Endothelial cell of umbilical vein (primary cell): ENCODE data around the gene LTK. TPM values are rescaled to one million over a fixed set of nuclear protein-coding genes. Genes with fewer than 3 reads are reported as not detected.

Source experiments
- Bru-seq: library from RNA; stranded (reverse); fragments of 400-500 nt; gene quantifications from one replicate; lab custom pipeline; 2021; lab: Mats Ljungman, UMichigan
- BruChase-seq, 2 experiments: library from RNA; stranded (reverse); fragments of 400-500 nt; gene quantifications; one replicate each; lab custom pipeline; 2021; lab: Mats Ljungman, UMichigan
- BruUV-seq: library from RNA; stranded (reverse); fragments of 400-500 nt; replicated peaks from 2 replicates; lab custom pipeline; 2021; lab: Mats Ljungman, UMichigan
- CTCF ChIA-PET: fragments of 300-600, 350-600 bp; sonication (Branson Sonifier 250); formaldehyde crosslinking; loops from one replicate; lab custom pipeline; 2021; ENCODE audit warnings: antibody characterized with exemption, inconsistent platforms; lab: Charles Lee
- POLR2A ChIA-PET: fragments of 300-600, 350-600 bp; sonication (Branson Sonifier 250); formaldehyde crosslinking; loops from one replicate; lab custom pipeline; 2021; ENCODE audit warnings: antibody characterized with exemption, inconsistent platforms; lab: Charles Lee
- DNase-seq: peaks from one replicate; pipeline ENCODE4 v3.0.0-alpha.2; 2011; ENCODE audit warnings: low read depth, low spot score
- FAIRE-seq: peaks from 2 replicates; lab custom pipeline; 2011; peaks lifted over from hg19 to GRCh38; lab: Jason Lieb, UNC
- H2AFZ ChIP-seq: 2 replicates; pipeline ENCODE4 v1.6.0; 2012; ENCODE audit warnings: low read depth, low read length, control low read depth, inconsistent platforms
- H3K27ac ChIP-seq: 2 replicates; pipeline ENCODE4 v1.5.1; 2011; ENCODE audit warnings: low read depth, mild to moderate bottlenecking, control low read depth, low read length, moderate library complexity; ENCODE audit not compliant: insufficient read depth
- H3K27me3 ChIP-seq, 2 experiments: 2 replicates each; pipeline versions ENCODE4 v1.6.0 to v1.6.1; 2011; ENCODE audit warnings: low read length in 2 of 2, mixed read lengths in 1 of 2; ENCODE audit not compliant: control insufficient read depth in 2 of 2, insufficient read depth in 2 of 2
- H3K36me3 ChIP-seq, 2 experiments: 2 replicates in 1 of 2; 3 replicates in 1 of 2; pipeline ENCODE4 v1.5.1; 2011; ENCODE audit warnings: low read length in 2 of 2, mild to moderate bottlenecking in 1 of 2, moderate library complexity in 1 of 2; ENCODE audit not compliant: control insufficient read depth in 2 of 2, insufficient read depth in 2 of 2; ENCODE audit errors: extremely low read depth in 1 of 2
- H3K4me1 ChIP-seq: 3 replicates; pipeline ENCODE4 v1.5.1; 2011; ENCODE audit warnings: mild to moderate bottlenecking, low read length; ENCODE audit not compliant: control insufficient read depth, insufficient read depth; ENCODE audit errors: extremely low read depth
- H3K4me2 ChIP-seq: 2 replicates; pipeline ENCODE4 v1.6.1; 2011; ENCODE audit warnings: low read length, control low read depth, mixed read lengths; ENCODE audit not compliant: insufficient read depth
- H3K4me3 ChIP-seq, 3 experiments: fragments of 200-600 bp in 1 of 3; sonication (generic), shearing (Covaris generic) in 1 of 3; replicated peaks in 1 of 3; 2 replicates each; pipeline ENCODE4 v1.5.1; 2011 to 2016; ENCODE audit warnings: control low read depth in 3 of 3, low read length in 3 of 3, mild to moderate bottlenecking in 2 of 3, inconsistent platforms in 1 of 3, low read depth in 1 of 3, moderate library complexity in 1 of 3; ENCODE audit not compliant: insufficient read depth in 1 of 3
- H3K79me2 ChIP-seq: 2 replicates; pipeline ENCODE4 v1.6.0; 2012; ENCODE audit warnings: low read length, inconsistent platforms; ENCODE audit not compliant: control insufficient read depth, insufficient read depth
- H3K9ac ChIP-seq: replicated peaks from 2 replicates; pipeline ENCODE3; 2011; ENCODE audit warnings: low read length, control low read depth; ENCODE audit not compliant: insufficient read depth; ENCODE audit errors: extremely low read depth
- H3K9me1 ChIP-seq: replicated peaks from 3 replicates; pipeline ENCODE4 v1.6.0; 2011; ENCODE audit warnings: mild to moderate bottlenecking, low read length; ENCODE audit not compliant: control insufficient read depth, insufficient read depth; ENCODE audit errors: extremely low read depth
- H3K9me3 ChIP-seq: replicated peaks from 2 replicates; pipeline ENCODE4 v1.5.1; 2012; ENCODE audit warnings: low read length, inconsistent platforms; ENCODE audit not compliant: control insufficient read depth, insufficient read depth
- H4K20me1 ChIP-seq: replicated peaks from 2 replicates; pipeline ENCODE3; 2011; ENCODE audit warnings: mild to moderate bottlenecking, low read length; ENCODE audit not compliant: control insufficient read depth, insufficient read depth; ENCODE audit errors: extremely low read depth
- EZH2 ChIP-seq: IDR thresholded peaks from 2 replicates; pipeline ENCODE4 v1.6.1; 2012; ENCODE audit warnings: borderline replicate concordance, low read depth, mild to moderate bottlenecking, moderate library complexity, low read length, inconsistent platforms; ENCODE audit not compliant: severe bottlenecking
- FOS ChIP-seq: IDR thresholded peaks from 2 replicates; pipeline ENCODE4 v1.6.1; 2011; ENCODE audit warnings: mild to moderate bottlenecking, low read length, moderate library complexity, borderline replicate concordance; ENCODE audit not compliant: insufficient read depth
- GATA2 ChIP-seq: IDR thresholded peaks from 2 replicates; pipeline ENCODE4 v1.7.0; 2011; ENCODE audit warnings: low read depth, mild to moderate bottlenecking, moderate library complexity, mixed read lengths, low read length; ENCODE audit not compliant: insufficient read length, insufficient read depth
- JUN ChIP-seq: IDR thresholded peaks from 2 replicates; pipeline ENCODE4 v1.6.1; 2011; ENCODE audit warnings: borderline replicate concordance, low read depth; ENCODE audit not compliant: insufficient read length, insufficient read depth
- MYC ChIP-seq: IDR thresholded peaks from one replicate; pipeline ENCODE4 v1.6.1; 2011; ENCODE audit warnings: mild to moderate bottlenecking, low read depth, low read length
- POLR2A ChIP-seq: IDR thresholded peaks from 2 replicates; pipeline ENCODE4 v1.6.1; 2012; ENCODE audit warnings: low read depth, mild to moderate bottlenecking, control low read depth, low read length
- POLR2AphosphoS5 ChIP-seq: IDR thresholded peaks from 2 replicates; pipeline ENCODE4 v1.6.1; 2012; ENCODE audit warnings: low read depth, mild to moderate bottlenecking, control low read depth, low read length, moderate library complexity; ENCODE audit not compliant: insufficient read depth
- dilution Hi-C: fragments of 300-500 bp; cut with MboI; formaldehyde crosslinking; loops from one replicate; pipeline ENCODE4 v1.15.0; 2019; ENCODE audit warnings: low sequenced_read_pairs; ENCODE audit not compliant: extremely low pct_ligation_motif_present
- intact Hi-C: fragments of 100-400 bp; cut with micrococcal nuclease; formaldehyde crosslinking; loops from one replicate; pipeline ENCODE4 v1.10.0; 2022
- long read RNA-seq: library from polyadenylated mRNA; stranded (forward); transcript quantifications from one replicate; pipeline ENCODE4 v2.0.0, GENCODE V29; 2021
- polyA minus RNA-seq, 3 experiments: library from RNA; depleted of rRNA, polyadenylated mRNA; stranded (reverse); fragments of >200 nt; gene quantifications; 1 replicate in 1 of 3; 2 replicates in 2 of 3; pipeline ENCODE4 v1.2.3, GENCODE V29; 2011
- polyA plus RNA-seq, 4 experiments: library from polyadenylated mRNA; depleted of rRNA in 3 of 4; stranded (reverse) in 3 of 4; unstranded in 1 of 4; fragments of >200 nt; gene quantifications; 2 replicates each; pipeline versions ENCODE4 v1.2.1 to v1.2.3, GENCODE V29; 2011 to 2012; ENCODE audit warnings: missing spikeins in 1 of 4
- total RNA-seq: library from RNA; stranded (reverse); gene quantifications from 2 replicates; pipeline ENCODE4 v1.2.3, GENCODE V29; 2021
- TF ChIP-seq, protein P1 (sequence below): IDR thresholded peaks from 2 replicates; pipeline ENCODE4 v1.6.1; 2011; ENCODE audit not compliant: insufficient read depth, insufficient read length
- TF ChIP-seq, protein P2 (sequence below), 2 donors: IDR thresholded peaks; 1 replicate in 1 of 2; 2 replicates in 1 of 2; pipeline ENCODE4 v1.5.1; 2011; ENCODE audit warnings: low read length in 2 of 2, mild to moderate bottlenecking in 2 of 2, moderate library complexity in 2 of 2, control low read depth in 1 of 2, inconsistent platforms in 1 of 2, low read depth in 1 of 2; ENCODE audit not compliant: insufficient read depth in 1 of 2; ENCODE audit errors: extremely low read depth in 1 of 2

The LTK gene
- total RNA-seq (0.15 and 0.21 TPM in 2 replicates), polyA plus RNA-seq (0.17 and 0.18 TPM in 2 replicates), polyA minus RNA-seq (0.32 TPM in 1 of 2 replicates, not detected in the other), Bru-seq, nascent RNA (not detected), BruChase-seq, experiment 1, labeled RNA remaining after a 6-hour chase (not detected), BruChase-seq, experiment 2, labeled RNA remaining after a 2-hour chase (percentile 6 among the genes with signal in this experiment)
- 0.05 and 0.11 TPM in 2 replicates for polyA plus RNA-seq (2011; cell fraction: cytosol; rRNA removed)
- polyA plus RNA-seq (2011; cell fraction: nucleus; rRNA removed), result 0.55 and 0.56 TPM in 2 replicates
- polyA plus RNA-seq (2012), result 0.12 TPM in 1 of 2 replicates, not detected in the other
- not detected for polyA minus RNA-seq (2011; cell fraction: cytosol; rRNA and poly(A)+ RNA removed)
- 0.24 TPM in 1 of 2 replicates, not detected in the other for polyA minus RNA-seq (2011; cell fraction: nucleus; rRNA and poly(A)+ RNA removed)
- long read RNA-seq, result 0 reads

DNA sequence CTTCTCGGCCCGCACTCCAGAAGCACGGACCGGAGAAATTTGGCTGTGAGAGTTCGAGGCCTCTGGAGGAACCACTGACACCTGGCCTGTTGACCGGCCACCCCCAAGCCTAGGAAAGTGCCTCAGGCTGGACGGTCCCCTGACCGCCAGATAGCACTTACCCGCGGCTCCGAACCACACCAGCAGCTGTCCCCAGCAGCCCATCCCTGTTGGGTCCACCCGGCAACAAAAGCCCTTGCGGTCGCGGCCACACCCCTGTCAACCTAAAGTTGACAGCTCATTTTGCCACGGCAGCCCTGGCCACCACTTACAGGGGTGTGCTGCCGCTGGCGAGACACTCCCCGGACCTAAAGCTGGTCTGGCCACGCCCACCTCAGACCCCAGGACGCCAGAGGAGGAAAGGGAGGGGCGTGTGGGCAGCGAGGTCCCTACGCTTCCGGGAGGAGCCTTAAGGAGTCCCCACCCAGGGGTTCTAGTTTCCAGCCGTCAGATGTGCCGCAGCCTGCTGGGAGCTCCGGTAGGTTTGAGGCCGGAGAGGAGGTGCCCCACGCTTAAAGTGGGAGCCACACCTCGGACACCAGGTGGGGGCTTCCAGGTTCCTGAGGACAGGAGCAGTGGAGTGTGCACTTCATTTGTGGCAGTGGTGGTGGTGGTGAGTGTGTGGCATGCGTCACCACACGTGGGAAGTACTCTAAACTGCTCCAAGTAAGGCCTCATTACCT, at the start of gene LTK:
Gene LTK, minus strand, starts transcription at position 322 of the 722 bp plus-strand sequence. Its CDS starts 118 bp downstream, at position 204.
- peaks cover 8% of the 10 kb centered on the region for H3K4me1 ChIP-seq
- FAIRE-seq, result no peak
- H3K9ac ChIP-seq, result no peak within 1 kb of the TSS
- H3K36me3 ChIP-seq, result no peaks in the 10 kb centered on the region
- peaks cover 37% of the 10 kb centered on the region in 2 experiments for H3K27me3 ChIP-seq
- H3K79me2 ChIP-seq, result no peaks in the 10 kb centered on the region
- H3K9me1 ChIP-seq, result no peaks in the 10 kb centered on the region
- no peaks in the 10 kb centered on the region for H3K9me3 ChIP-seq
- no TSS peak for BruUV-seq
- dilution Hi-C loops, result no loop called here
- H3K27ac ChIP-seq, result no peak within 1 kb of the TSS
- DNase-seq, result no peak
- intact Hi-C loops, result no loop called here
- no peak for TF ChIP-seq GATA2
- CTCF ChIA-PET, result interaction anchor here (2.5 kb wide), 1 partner anchor 48 kb away, joined by 10 read pairs; no protein-coding TSS in a partner anchor
- POLR2A ChIA-PET, result no interaction called here
- peak within 1 kb of the TSS in 1 of 3 experiments; percentile 0 for H3K4me3 ChIP-seq
- H3K4me2 ChIP-seq, result peak within 1 kb of the TSS; percentile 74
- H2AFZ ChIP-seq, result peak within 1 kb of the TSS; percentile 3
- H4K20me1 ChIP-seq, result no peaks in the 10 kb centered on the region

DNA sequence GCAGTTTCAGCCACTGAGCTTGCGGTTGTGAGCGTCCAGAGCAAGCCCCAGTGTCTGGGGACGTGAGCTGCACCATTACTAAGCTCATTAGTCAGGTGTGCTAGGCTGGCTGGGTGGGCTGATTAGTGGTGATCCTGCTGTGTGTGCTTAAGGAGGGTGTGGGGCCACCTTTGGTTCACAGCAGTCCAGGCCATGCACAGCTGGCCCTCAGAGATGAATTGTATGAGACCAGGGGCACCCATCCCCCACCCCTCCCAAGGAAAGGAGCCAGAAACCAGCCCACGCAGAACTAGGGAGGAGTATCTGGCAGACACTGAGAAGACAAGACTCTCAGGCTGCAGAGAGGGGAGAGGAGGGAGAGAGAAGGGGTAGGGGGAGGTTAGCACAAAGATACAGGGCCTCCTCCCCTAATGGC, 49.2 kb upstream of the LTK start:
- ChIA-PET POLR2A (no interaction called here), CTCF (interaction anchor here (1.4 to 2.2 kb wide), 3 partner anchors 12 to 23 kb away, joined by 3 to 10 read pairs (median 7); no protein-coding TSS in a partner anchor)
- dilution Hi-C loops, result no loop called here
- TF ChIP-seq MYC, result no peak
- no peak for TF ChIP-seq GATA2
- TF ChIP-seq JUN, result no peak
- TF ChIP-seq, protein P1, sequence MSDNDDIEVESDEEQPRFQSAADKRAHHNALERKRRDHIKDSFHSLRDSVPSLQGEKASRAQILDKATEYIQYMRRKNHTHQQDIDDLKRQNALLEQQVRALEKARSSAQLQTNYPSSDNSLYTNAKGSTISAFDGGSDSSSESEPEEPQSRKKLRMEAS, result no peak
- no peak for TF ChIP-seq POLR2AphosphoS5
- no peak for TF ChIP-seq FOS
- TF ChIP-seq EZH2, result no peak
- TF ChIP-seq, protein P2, sequence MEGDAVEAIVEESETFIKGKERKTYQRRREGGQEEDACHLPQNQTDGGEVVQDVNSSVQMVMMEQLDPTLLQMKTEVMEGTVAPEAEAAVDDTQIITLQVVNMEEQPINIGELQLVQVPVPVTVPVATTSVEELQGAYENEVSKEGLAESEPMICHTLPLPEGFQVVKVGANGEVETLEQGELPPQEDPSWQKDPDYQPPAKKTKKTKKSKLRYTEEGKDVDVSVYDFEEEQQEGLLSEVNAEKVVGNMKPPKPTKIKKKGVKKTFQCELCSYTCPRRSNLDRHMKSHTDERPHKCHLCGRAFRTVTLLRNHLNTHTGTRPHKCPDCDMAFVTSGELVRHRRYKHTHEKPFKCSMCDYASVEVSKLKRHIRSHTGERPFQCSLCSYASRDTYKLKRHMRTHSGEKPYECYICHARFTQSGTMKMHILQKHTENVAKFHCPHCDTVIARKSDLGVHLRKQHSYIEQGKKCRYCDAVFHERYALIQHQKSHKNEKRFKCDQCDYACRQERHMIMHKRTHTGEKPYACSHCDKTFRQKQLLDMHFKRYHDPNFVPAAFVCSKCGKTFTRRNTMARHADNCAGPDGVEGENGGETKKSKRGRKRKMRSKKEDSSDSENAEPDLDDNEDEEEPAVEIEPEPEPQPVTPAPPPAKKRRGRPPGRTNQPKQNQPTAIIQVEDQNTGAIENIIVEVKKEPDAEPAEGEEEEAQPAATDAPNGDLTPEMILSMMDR (IDR thresholded peaks at IDR 0.05; ENCODE audit: extremely low read depth in 1 of 2, insufficient read depth in 1 of 2, low read depth in 1 of 2, low read length in 2 of 2), result no peak
- TF ChIP-seq POLR2A, result no peak
- H3K27me3 ChIP-seq, result no peaks in the 10 kb centered on the region
- no peak overlapping the region for H3K4me2 ChIP-seq
- H3K9me1 ChIP-seq, result no peaks in the 10 kb centered on the region
- H3K4me1 ChIP-seq, result peaks cover 10% of the 10 kb centered on the region
- H3K36me3 ChIP-seq, result peaks cover 0 to 2% of the 10 kb centered on the region in 2 experiments
- no TSS peak for BruUV-seq
- H2AFZ ChIP-seq, result no peak overlapping the region
- FAIRE-seq, result no peak
- H3K79me2 ChIP-seq, result no peaks in the 10 kb centered on the region
- DNase-seq, result no peak
- no peak overlapping the region for H3K4me3 ChIP-seq
- intact Hi-C loops, result no loop called here
- H3K9me3 ChIP-seq, result no peaks in the 10 kb centered on the region
- no peaks in the 10 kb centered on the region for H4K20me1 ChIP-seq
- H3K27ac ChIP-seq, result no peak overlapping the region
- no peak overlapping the region for H3K9ac ChIP-seq
